GM23338 (cell line): Measurements from ENCODE around the gene TMEM179. TPM values are rescaled to one million over a fixed set of nuclear protein-coding genes. Genes with fewer than 3 reads are reported as not detected.

Experiments used
- ATAC-seq: fragments of 200-7000 bp; cut with Tn5 transposase; 3 replicates; pipeline ENCODE4 v1.9.1; 2020
- DNase-seq: peaks from one replicate; pipeline ENCODE4 v3.0.0-alpha.2; 2015; ENCODE audit warnings: low spot score
- H2AFZ ChIP-seq: fragments of 200-600 bp; sonication (generic); 2 replicates; pipeline ENCODE4 v1.8.0; 2016; ENCODE audit warnings: antibody characterized with exemption, mild to moderate bottlenecking, moderate library complexity
- H3F3A ChIP-seq: fragments of 200-600 bp; sonication (generic); replicated peaks from 2 replicates; pipeline ENCODE4 v1.8.0; 2017; ENCODE audit warnings: antibody characterized with exemption, mixed run types, low read depth
- H3K27ac ChIP-seq: fragments of 200-600 bp; sonication (generic); 2 replicates; pipeline ENCODE4 v1.6.1; 2016; ENCODE audit warnings: low read depth
- H3K27me3 ChIP-seq: fragments of 200-600 bp; sonication (generic); 2 replicates; pipeline ENCODE4 v1.8.0; 2016; ENCODE audit warnings: mild to moderate bottlenecking, mixed run types, moderate library complexity; ENCODE audit not compliant: insufficient read depth
- H3K36me3 ChIP-seq: fragments of 200-600 bp; sonication (generic); 2 replicates; pipeline ENCODE4 v1.8.0; 2016; ENCODE audit warnings: mild to moderate bottlenecking; ENCODE audit not compliant: insufficient read depth
- H3K4me1 ChIP-seq: fragments of 200-600 bp; sonication (generic); 2 replicates; pipeline ENCODE4 v1.8.0; 2016; ENCODE audit warnings: mild to moderate bottlenecking, moderate library complexity; ENCODE audit not compliant: insufficient read depth
- H3K4me2 ChIP-seq: fragments of 200-600 bp; sonication (generic); 2 replicates; pipeline ENCODE4 v1.7.1; 2017; ENCODE audit warnings: mixed run types
- H3K4me3 ChIP-seq: fragments of 200-600 bp; sonication (generic); 2 replicates; pipeline ENCODE4 v1.6.1; 2016; ENCODE audit warnings: mixed run types
- H3K79me2 ChIP-seq: fragments of 200-600 bp; sonication (generic); replicated peaks from 2 replicates; pipeline ENCODE4 v1.8.0; 2017; ENCODE audit warnings: mild to moderate bottlenecking; ENCODE audit not compliant: insufficient read depth
- H3K9me2 ChIP-seq: fragments of 200-600 bp; sonication (generic); 2 replicates; pipeline ENCODE4 v1.8.0; 2017; ENCODE audit not compliant: insufficient read depth
- H4K20me1 ChIP-seq: fragments of 200-600 bp; sonication (generic); replicated peaks from 2 replicates; pipeline ENCODE4 v1.8.0; 2017; ENCODE audit warnings: mild to moderate bottlenecking; ENCODE audit not compliant: insufficient read depth
- H3K27ac Mint-ChIP-seq: 2 replicates; pipeline ENCODE4 v1.8.0; 2020; ENCODE audit warnings: inconsistent platforms, mild to moderate bottlenecking, moderate library complexity, mixed read lengths
- H3K27me3 Mint-ChIP-seq: 3 replicates; pipeline ENCODE4 v1.8.0; 2022; ENCODE audit warnings: low read depth, mild to moderate bottlenecking, moderate library complexity, mixed read lengths, inconsistent platforms; ENCODE audit not compliant: insufficient read depth, poor library complexity
- H3K36me3 Mint-ChIP-seq: 3 replicates; pipeline ENCODE4 v1.8.0; 2021; ENCODE audit warnings: low read depth, mild to moderate bottlenecking, inconsistent platforms, moderate library complexity, mixed read lengths
- H3K4me1 Mint-ChIP-seq: 3 replicates; pipeline ENCODE4 v1.8.0; 2020; ENCODE audit warnings: mild to moderate bottlenecking, inconsistent platforms, mixed read lengths
- H3K4me3 Mint-ChIP-seq: 3 replicates; pipeline ENCODE4 v1.8.0; 2021; ENCODE audit warnings: moderate library complexity, mild to moderate bottlenecking, inconsistent platforms, mixed read lengths
- H3K9me3 Mint-ChIP-seq: 3 replicates; pipeline ENCODE4 v1.8.0; 2020; ENCODE audit warnings: moderate library complexity, mild to moderate bottlenecking, inconsistent platforms, mixed read lengths
- CREB1 ChIP-seq: fragments of 250-450 bp; sonication (Bioruptor Pico); IDR thresholded peaks from 2 replicates; pipeline ENCODE4 v1.5.0; 2020; ENCODE audit warnings: low read depth, mild to moderate bottlenecking, moderate library complexity
- CTCF ChIP-seq, 2 experiments: fragments of 200-600 bp in 1 of 2; sonication (generic) in 1 of 2; conservative IDR thresholded peaks; 2 replicates each; pipeline versions ENCODE4 v1.5.1 to v1.6.1; 2016 to 2017; ENCODE audit warnings: antibody characterized with exemption in 2 of 2, low read depth in 2 of 2, mild to moderate bottlenecking in 2 of 2, moderate library complexity in 1 of 2
- EZH2 ChIP-seq: fragments of 200-600 bp; sonication (generic); IDR thresholded peaks from one replicate; pipeline ENCODE4 v1.8.0; 2017; ENCODE audit warnings: antibody characterized with exemption, mild to moderate bottlenecking, low read depth; ENCODE audit not compliant: unreplicated experiment
- EZH2phosphoT487 ChIP-seq: fragments of 200-600 bp; sonication (generic); IDR thresholded peaks from one replicate; pipeline ENCODE4 v1.8.1; 2018; ENCODE audit warnings: antibody characterized with exemption; ENCODE audit not compliant: unreplicated experiment
- NANOG ChIP-seq: IDR thresholded peaks from 2 replicates; pipeline ENCODE4 v1.6.1; 2016; ENCODE audit warnings: antibody characterized with exemption, borderline replicate concordance
- POLR2AphosphoS5 ChIP-seq: IDR thresholded peaks from 2 replicates; pipeline ENCODE4 v1.6.1; 2016; ENCODE audit warnings: antibody characterized with exemption, low read depth
- ZNF114 ChIP-seq: fragments of 250-450 bp; sonication (Bioruptor Pico); IDR thresholded peaks from 2 replicates; pipeline ENCODE4 v1.5.0; 2020; ENCODE audit warnings: mild to moderate bottlenecking, moderate library complexity
- ZNF331 ChIP-seq: fragments of 250-450 bp; sonication (Bioruptor Pico); IDR thresholded peaks from 2 replicates; pipeline ENCODE4 v1.5.0; 2020; ENCODE audit warnings: low read depth, mild to moderate bottlenecking, moderate library complexity
- polyA plus RNA-seq: library from polyadenylated mRNA; unstranded; fragments of >200 nt; fragmentation: Nextera tagmentation; extraction: Ambion mirVana; gene quantifications from 2 replicates; pipeline ENCODE4 v1.2.1, GENCODE V29; 2016
- total RNA-seq: library from RNA; depleted of rRNA; stranded (reverse); fragments of >200 nt; shearing (Covaris generic); gene quantifications from 2 replicates; pipeline ENCODE4 v1.2.3, GENCODE V29; 2014
- TF ChIP-seq, protein P1 (sequence below): fragments of 250-450 bp; sonication (Bioruptor Pico); IDR thresholded peaks from 2 replicates; pipeline ENCODE4 v1.5.0; 2020; ENCODE audit warnings: mild to moderate bottlenecking, moderate library complexity
- TF ChIP-seq, protein P2 (sequence below): IDR thresholded peaks from one replicate; pipeline ENCODE4 v1.6.1; 2018; ENCODE audit warnings: antibody characterized with exemption; ENCODE audit not compliant: unreplicated experiment
- TF ChIP-seq, protein P3 (sequence below): IDR thresholded peaks from 2 replicates; pipeline ENCODE4 v1.6.1; 2016; ENCODE audit warnings: antibody characterized with exemption

Gene TMEM179
- total and polyA plus RNA-seq, 2 experiments from 2014 or later, result 1.0 to 4.8 TPM

DNA sequence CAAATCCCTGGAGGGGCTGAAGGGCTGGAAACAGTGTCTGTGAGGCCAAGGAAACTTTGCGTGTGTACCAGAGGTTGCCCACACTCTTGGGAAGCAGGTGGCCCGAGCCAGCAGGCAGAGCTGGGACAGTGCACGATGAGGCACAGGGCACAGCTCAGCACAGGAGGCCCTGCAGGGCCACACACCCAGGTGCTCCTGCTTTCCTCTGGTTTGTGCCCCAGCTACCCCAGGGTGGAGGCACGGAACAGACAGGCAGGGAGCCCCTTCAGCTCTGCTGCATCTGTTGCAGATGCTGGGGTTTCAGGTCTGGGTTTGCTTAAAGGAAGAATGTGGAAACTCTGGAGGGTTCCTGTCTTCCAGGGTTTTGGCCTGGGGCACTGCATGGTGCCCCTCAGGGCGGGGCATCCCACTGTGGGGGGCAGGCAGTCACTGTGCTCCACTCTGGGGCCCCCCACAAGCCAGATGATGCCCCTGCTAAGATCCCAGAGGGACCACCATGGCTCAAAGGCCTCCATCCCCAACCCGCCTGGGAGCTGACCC lies 8.6 kb downstream of the TMEM179 start:
- no peak for ATAC-seq

More for the DNA sequence above, 8.6 kb downstream of the TMEM179 start:
- Mint-ChIP-seq H3K9me3 (no peaks in the 10 kb centered on the region; the same call in 2 of the 3 replicates), H3K4me3 (no peak overlapping the region), H3K27ac (no peak overlapping the region), H3K4me1 (peaks cover 3% of the 10 kb centered on the region; the same call in 1 of the 3 replicates), H3K27me3 (peaks cover 7% of the 10 kb centered on the region), H3K36me3 (no peaks in the 10 kb centered on the region; the same call in 2 of the 3 replicates)
- Histone ChIP-seq H3K79me2 (no peaks in the 10 kb centered on the region), H4K20me1 (no peaks in the 10 kb centered on the region), H3F3A (no peaks in the 10 kb centered on the region), H3K27me3 (no peaks in the 10 kb centered on the region), H3K4me1 (no peaks in the 10 kb centered on the region), H3K27ac (no peak overlapping the region), H3K36me3 (no peaks in the 10 kb centered on the region), H3K4me3 (no peak overlapping the region), H3K4me2 (no peak overlapping the region), H2AFZ (no peak overlapping the region), H3K9me2 (no peaks in the 10 kb centered on the region)
- DNase-seq, result no peak
- TF ChIP-seq ZNF114 (CRISPR knock-in tag), result no peak
- TF ChIP-seq ZNF331 (CRISPR knock-in tag), result no peak
- TF ChIP-seq, protein P1, sequence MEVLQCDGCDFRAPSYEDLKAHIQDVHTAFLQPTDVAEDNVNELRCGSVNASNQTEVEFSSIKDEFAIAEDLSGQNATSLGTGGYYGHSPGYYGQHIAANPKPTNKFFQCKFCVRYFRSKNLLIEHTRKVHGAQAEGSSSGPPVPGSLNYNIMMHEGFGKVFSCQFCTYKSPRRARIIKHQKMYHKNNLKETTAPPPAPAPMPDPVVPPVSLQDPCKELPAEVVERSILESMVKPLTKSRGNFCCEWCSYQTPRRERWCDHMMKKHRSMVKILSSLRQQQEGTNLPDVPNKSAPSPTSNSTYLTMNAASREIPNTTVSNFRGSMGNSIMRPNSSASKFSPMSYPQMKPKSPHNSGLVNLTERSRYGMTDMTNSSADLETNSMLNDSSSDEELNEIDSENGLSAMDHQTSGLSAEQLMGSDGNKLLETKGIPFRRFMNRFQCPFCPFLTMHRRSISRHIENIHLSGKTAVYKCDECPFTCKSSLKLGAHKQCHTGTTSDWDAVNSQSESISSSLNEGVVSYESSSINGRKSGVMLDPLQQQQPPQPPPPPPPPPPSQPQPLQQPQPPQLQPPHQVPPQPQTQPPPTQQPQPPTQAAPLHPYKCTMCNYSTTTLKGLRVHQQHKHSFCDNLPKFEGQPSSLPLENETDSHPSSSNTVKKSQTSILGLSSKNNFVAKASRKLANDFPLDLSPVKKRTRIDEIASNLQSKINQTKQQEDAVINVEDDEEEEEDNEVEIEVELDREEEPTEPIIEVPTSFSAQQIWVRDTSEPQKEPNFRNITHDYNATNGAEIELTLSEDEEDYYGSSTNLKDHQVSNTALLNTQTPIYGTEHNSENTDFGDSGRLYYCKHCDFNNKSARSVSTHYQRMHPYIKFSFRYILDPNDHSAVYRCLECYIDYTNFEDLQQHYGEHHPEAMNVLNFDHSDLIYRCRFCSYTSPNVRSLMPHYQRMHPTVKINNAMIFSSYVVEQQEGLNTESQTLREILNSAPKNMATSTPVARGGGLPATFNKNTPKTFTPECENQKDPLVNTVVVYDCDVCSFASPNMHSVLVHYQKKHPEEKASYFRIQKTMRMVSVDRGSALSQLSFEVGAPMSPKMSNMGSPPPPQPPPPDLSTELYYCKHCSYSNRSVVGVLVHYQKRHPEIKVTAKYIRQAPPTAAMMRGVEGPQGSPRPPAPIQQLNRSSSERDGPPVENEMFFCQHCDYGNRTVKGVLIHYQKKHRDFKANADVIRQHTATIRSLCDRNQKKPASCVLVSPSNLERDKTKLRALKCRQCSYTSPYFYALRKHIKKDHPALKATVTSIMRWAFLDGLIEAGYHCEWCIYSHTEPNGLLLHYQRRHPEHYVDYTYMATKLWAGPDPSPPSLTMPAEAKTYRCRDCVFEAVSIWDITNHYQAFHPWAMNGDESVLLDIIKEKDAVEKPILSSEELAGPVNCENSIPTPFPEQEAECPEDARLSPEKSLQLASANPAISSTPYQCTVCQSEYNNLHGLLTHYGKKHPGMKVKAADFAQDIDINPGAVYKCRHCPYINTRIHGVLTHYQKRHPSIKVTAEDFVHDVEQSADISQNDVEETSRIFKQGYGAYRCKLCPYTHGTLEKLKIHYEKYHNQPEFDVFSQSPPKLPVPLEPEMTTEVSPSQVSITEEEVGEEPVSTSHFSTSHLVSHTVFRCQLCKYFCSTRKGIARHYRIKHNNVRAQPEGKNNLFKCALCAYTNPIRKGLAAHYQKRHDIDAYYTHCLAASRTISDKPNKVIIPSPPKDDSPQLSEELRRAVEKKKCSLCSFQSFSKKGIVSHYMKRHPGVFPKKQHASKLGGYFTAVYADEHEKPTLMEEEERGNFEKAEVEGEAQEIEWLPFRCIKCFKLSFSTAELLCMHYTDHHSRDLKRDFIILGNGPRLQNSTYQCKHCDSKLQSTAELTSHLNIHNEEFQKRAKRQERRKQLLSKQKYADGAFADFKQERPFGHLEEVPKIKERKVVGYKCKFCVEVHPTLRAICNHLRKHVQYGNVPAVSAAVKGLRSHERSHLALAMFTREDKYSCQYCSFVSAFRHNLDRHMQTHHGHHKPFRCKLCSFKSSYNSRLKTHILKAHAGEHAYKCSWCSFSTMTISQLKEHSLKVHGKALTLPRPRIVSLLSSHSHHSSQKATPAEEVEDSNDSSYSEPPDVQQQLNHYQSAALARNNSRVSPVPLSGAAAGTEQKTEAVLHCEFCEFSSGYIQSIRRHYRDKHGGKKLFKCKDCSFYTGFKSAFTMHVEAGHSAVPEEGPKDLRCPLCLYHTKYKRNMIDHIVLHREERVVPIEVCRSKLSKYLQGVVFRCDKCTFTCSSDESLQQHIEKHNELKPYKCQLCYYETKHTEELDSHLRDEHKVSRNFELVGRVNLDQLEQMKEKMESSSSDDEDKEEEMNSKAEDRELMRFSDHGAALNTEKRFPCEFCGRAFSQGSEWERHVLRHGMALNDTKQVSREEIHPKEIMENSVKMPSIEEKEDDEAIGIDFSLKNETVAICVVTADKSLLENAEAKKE (CRISPR knock-in tag), result no peak
- TF ChIP-seq EZH2, result no peak
- TF ChIP-seq, protein P2, sequence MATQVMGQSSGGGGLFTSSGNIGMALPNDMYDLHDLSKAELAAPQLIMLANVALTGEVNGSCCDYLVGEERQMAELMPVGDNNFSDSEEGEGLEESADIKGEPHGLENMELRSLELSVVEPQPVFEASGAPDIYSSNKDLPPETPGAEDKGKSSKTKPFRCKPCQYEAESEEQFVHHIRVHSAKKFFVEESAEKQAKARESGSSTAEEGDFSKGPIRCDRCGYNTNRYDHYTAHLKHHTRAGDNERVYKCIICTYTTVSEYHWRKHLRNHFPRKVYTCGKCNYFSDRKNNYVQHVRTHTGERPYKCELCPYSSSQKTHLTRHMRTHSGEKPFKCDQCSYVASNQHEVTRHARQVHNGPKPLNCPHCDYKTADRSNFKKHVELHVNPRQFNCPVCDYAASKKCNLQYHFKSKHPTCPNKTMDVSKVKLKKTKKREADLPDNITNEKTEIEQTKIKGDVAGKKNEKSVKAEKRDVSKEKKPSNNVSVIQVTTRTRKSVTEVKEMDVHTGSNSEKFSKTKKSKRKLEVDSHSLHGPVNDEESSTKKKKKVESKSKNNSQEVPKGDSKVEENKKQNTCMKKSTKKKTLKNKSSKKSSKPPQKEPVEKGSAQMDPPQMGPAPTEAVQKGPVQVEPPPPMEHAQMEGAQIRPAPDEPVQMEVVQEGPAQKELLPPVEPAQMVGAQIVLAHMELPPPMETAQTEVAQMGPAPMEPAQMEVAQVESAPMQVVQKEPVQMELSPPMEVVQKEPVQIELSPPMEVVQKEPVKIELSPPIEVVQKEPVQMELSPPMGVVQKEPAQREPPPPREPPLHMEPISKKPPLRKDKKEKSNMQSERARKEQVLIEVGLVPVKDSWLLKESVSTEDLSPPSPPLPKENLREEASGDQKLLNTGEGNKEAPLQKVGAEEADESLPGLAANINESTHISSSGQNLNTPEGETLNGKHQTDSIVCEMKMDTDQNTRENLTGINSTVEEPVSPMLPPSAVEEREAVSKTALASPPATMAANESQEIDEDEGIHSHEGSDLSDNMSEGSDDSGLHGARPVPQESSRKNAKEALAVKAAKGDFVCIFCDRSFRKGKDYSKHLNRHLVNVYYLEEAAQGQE, result no peak
- TF ChIP-seq CREB1 (CRISPR knock-in tag), result no peak
- TF ChIP-seq EZH2phosphoT487, result no peak
- no peak for TF ChIP-seq NANOG
- no peak for TF ChIP-seq CTCF (conservative IDR thresholded peaks at IDR 0.05; ENCODE audit: low read depth in 2 of 2)
- TF ChIP-seq POLR2AphosphoS5, result no peak
- TF ChIP-seq, protein P3, sequence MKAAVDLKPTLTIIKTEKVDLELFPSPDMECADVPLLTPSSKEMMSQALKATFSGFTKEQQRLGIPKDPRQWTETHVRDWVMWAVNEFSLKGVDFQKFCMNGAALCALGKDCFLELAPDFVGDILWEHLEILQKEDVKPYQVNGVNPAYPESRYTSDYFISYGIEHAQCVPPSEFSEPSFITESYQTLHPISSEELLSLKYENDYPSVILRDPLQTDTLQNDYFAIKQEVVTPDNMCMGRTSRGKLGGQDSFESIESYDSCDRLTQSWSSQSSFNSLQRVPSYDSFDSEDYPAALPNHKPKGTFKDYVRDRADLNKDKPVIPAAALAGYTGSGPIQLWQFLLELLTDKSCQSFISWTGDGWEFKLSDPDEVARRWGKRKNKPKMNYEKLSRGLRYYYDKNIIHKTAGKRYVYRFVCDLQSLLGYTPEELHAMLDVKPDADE, result no peak
